HepG2 (cell line): ENCODE results near the gene PXMP2. TPM values are rescaled to one million over a fixed set of nuclear protein-coding genes. Genes with fewer than 3 reads are reported as not detected.

Experiments
- ATM ChIP-seq: fragments of 450-650 bp; IDR thresholded peaks from 2 replicates; pipeline ENCODE4 v1.7.1; 2017; ENCODE audit warnings: mild to moderate bottlenecking, borderline replicate concordance
- DNMT3B ChIP-seq: conservative IDR thresholded peaks from 2 replicates; pipeline ENCODE4 v1.6.1; 2016; ENCODE audit warnings: missing biosample characterization, control low read depth
- EEA1 ChIP-seq: sonication (generic); formaldehyde crosslinking; IDR thresholded peaks from 2 replicates; pipeline ENCODE4 v1.5.1; 2020; ENCODE audit warnings: mild to moderate bottlenecking, missing genetic modification reagents, borderline replicate concordance
- EED ChIP-seq: sonication (generic); formaldehyde crosslinking; IDR thresholded peaks from 2 replicates; pipeline ENCODE4 v1.5.0; 2020; ENCODE audit warnings: mild to moderate bottlenecking, missing genetic modification reagents
- ELF1 ChIP-seq: sonication (generic); formaldehyde crosslinking; IDR thresholded peaks from 2 replicates; pipeline ENCODE4 v1.4.0; 2020; ENCODE audit warnings: missing genetic modification reagents
- HOMEZ ChIP-seq: IDR thresholded peaks from 2 replicates; pipeline ENCODE4 v1.6.1; 2016; ENCODE audit warnings: low read depth
- KAT2B ChIP-seq: fragments of 150-350 bp; IDR thresholded peaks from 2 replicates; pipeline ENCODE4 v1.6.1; 2014; ENCODE audit warnings: low read depth, low read length, borderline replicate concordance
- MTA1 ChIP-seq: sonication (generic); formaldehyde crosslinking; IDR thresholded peaks from 2 replicates; pipeline ENCODE4 v1.4.0; 2020; ENCODE audit warnings: missing genetic modification reagents, mild to moderate bottlenecking, borderline replicate concordance
- MYNN ChIP-seq: sonication (generic); formaldehyde crosslinking; IDR thresholded peaks from 2 replicates; pipeline ENCODE4 v1.4.0; 2020; ENCODE audit warnings: mild to moderate bottlenecking, low read depth, missing genetic modification reagents
- NCOA2 ChIP-seq: sonication (generic); formaldehyde crosslinking; IDR thresholded peaks from 2 replicates; pipeline ENCODE4 v1.8.0; 2022; ENCODE audit warnings: inconsistent platforms
- POLR2AphosphoS2 ChIP-seq: IDR thresholded peaks from 2 replicates; pipeline ENCODE4 v1.6.1; 2011; ENCODE audit warnings: low read depth, low read length, improper control_type of control experiment
- POLR2AphosphoS5 ChIP-seq: IDR thresholded peaks from 2 replicates; pipeline ENCODE4 v1.6.1; 2012; ENCODE audit warnings: low read depth, low read length
- SALL2 ChIP-seq: sonication (generic); formaldehyde crosslinking; IDR thresholded peaks from 2 replicates; pipeline ENCODE4 v1.8.1; 2023; ENCODE audit warnings: mild to moderate bottlenecking, missing genetic modification reagents, inconsistent platforms
- SIX4 ChIP-seq: sonication (generic); formaldehyde crosslinking; IDR thresholded peaks from 2 replicates; pipeline ENCODE4 v1.4.0; 2020; ENCODE audit warnings: missing genetic modification reagents
- SOX5 ChIP-seq: IDR thresholded peaks from 2 replicates; pipeline ENCODE4 v1.6.1; 2016; ENCODE audit warnings: borderline replicate concordance
- SP4 ChIP-seq: sonication (generic); formaldehyde crosslinking; IDR thresholded peaks from 2 replicates; pipeline ENCODE4 v1.8.1; 2023; ENCODE audit warnings: mild to moderate bottlenecking, missing genetic modification reagents
- THAP8 ChIP-seq: sonication (generic); formaldehyde crosslinking; IDR thresholded peaks from 2 replicates; pipeline ENCODE4 v1.5.1; 2020; ENCODE audit warnings: missing genetic modification reagents, mild to moderate bottlenecking, borderline replicate concordance
- ZNF451 ChIP-seq: sonication (generic); formaldehyde crosslinking; IDR thresholded peaks from 2 replicates; pipeline ENCODE4 v1.5.0; 2020; ENCODE audit warnings: mild to moderate bottlenecking, missing genetic modification reagents
- ZNF570 ChIP-seq: sonication (generic); formaldehyde crosslinking; IDR thresholded peaks from 2 replicates; pipeline ENCODE4 v1.4.0; 2020; ENCODE audit warnings: mild to moderate bottlenecking, missing genetic modification reagents, borderline replicate concordance
- polyA plus RNA-seq, 8 experiments: library from polyadenylated mRNA; depleted of rRNA in 3 of 8; stranded (reverse) in 7 of 8; unstranded in 1 of 8; fragments of >200 nt; fragmentation: Illumina TruSeq in 4 of 8; extraction: Trizol in 4 of 8; gene quantifications; 2 replicates each; pipeline versions ENCODE4 v1.2.1 to v1.2.3, GENCODE V29; 2011 to 2016; ENCODE audit warnings: low read depth in 4 of 8, missing spikeins in 1 of 8, mixed read lengths in 1 of 8; ENCODE audit not compliant: insufficient read depth in 1 of 8
- total RNA-seq, 5 experiments: library from RNA; depleted of rRNA; stranded (reverse); fragments of >200 nt; fragmentation: Illumina TruSeq; extraction: Trizol; gene quantifications; 2 replicates each; pipeline ENCODE4 v1.2.3, GENCODE V29; 2016; ENCODE audit warnings: low read depth in 1 of 5
- TF ChIP-seq, protein P1 (sequence below): sonication (generic); formaldehyde crosslinking; IDR thresholded peaks from 2 replicates; pipeline ENCODE4 v1.4.0; 2020; ENCODE audit warnings: low read depth, missing genetic modification reagents
- TF ChIP-seq, protein P2 (sequence below): sonication (generic); formaldehyde crosslinking; IDR thresholded peaks from 2 replicates; pipeline ENCODE4 v1.4.0; 2020; ENCODE audit warnings: mild to moderate bottlenecking, missing genetic modification reagents
- TF ChIP-seq, protein P3 (sequence below): sonication (generic); formaldehyde crosslinking; IDR thresholded peaks from 2 replicates; pipeline ENCODE4 v1.5.1; 2020; ENCODE audit warnings: mild to moderate bottlenecking, missing genetic modification reagents, moderate library complexity

Gene PXMP2
- total and polyA plus RNA-seq, 2 of the 13 experiments (the other 11 are each of a cell fraction or from before 2014, with no cell fraction given): 25.5 to 42.9 TPM

GRCh38 chr12:132687211-132688164, at the start of gene PXMP2, which contains the start of gene POLE (continued):
- TF ChIP-seq, protein P1, sequence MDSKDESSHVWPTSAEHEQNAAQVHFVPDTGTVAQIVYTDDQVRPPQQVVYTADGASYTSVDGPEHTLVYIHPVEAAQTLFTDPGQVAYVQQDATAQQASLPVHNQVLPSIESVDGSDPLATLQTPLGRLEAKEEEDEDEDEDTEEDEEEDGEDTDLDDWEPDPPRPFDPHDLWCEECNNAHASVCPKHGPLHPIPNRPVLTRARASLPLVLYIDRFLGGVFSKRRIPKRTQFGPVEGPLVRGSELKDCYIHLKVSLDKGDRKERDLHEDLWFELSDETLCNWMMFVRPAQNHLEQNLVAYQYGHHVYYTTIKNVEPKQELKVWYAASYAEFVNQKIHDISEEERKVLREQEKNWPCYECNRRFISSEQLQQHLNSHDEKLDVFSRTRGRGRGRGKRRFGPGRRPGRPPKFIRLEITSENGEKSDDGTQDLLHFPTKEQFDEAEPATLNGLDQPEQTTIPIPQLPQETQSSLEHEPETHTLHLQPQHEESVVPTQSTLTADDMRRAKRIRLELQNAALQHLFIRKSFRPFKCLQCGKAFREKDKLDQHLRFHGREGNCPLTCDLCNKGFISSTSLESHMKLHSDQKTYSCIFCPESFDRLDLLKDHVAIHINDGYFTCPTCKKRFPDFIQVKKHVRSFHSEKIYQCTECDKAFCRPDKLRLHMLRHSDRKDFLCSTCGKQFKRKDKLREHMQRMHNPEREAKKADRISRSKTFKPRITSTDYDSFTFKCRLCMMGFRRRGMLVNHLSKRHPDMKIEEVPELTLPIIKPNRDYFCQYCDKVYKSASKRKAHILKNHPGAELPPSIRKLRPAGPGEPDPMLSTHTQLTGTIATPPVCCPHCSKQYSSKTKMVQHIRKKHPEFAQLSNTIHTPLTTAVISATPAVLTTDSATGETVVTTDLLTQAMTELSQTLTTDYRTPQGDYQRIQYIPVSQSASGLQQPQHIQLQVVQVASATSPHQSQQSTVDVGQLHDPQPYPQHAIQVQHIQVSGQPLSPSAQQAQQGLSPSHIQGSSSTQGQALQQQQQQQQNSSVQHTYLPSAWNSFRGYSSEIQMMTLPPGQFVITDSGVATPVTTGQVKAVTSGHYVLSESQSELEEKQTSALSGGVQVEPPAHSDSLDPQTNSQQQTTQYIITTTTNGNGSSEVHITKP (CRISPR knock-in tag): no peak
- no peak for TF ChIP-seq EED (CRISPR knock-in tag)
- TF ChIP-seq, protein P2, sequence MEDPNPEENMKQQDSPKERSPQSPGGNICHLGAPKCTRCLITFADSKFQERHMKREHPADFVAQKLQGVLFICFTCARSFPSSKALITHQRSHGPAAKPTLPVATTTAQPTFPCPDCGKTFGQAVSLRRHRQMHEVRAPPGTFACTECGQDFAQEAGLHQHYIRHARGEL (CRISPR knock-in tag): no peak
- peak; percentile 67 for TF ChIP-seq ELF1 (CRISPR knock-in tag)
- peak; percentile 94 for TF ChIP-seq SP4 (CRISPR knock-in tag)
- 0 out of 2 replicates have a peak, but pooled peaks have one; percentile 16 for TF ChIP-seq EEA1 (CRISPR knock-in tag)
- no peak for TF ChIP-seq HOMEZ (CRISPR knock-in tag)
- TF ChIP-seq KAT2B: no peak
- TF ChIP-seq NCOA2 (CRISPR knock-in tag): peak; percentile 17; the same call in 1 of the 2 replicates
- TF ChIP-seq, protein P3, sequence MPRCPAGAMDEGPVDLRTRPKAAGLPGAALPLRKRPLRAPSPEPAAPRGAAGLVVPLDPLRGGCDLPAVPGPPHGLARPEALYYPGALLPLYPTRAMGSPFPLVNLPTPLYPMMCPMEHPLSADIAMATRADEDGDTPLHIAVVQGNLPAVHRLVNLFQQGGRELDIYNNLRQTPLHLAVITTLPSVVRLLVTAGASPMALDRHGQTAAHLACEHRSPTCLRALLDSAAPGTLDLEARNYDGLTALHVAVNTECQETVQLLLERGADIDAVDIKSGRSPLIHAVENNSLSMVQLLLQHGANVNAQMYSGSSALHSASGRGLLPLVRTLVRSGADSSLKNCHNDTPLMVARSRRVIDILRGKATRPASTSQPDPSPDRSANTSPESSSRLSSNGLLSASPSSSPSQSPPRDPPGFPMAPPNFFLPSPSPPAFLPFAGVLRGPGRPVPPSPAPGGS: 0 out of 2 replicates have a peak, but pooled peaks have one; percentile 63
- no peak; the same call in 1 of the 2 replicates for TF ChIP-seq ZNF451 (CRISPR knock-in tag)
- TF ChIP-seq DNMT3B (CRISPR knock-in tag): no peak
- TF ChIP-seq MTA1: no peak
- no peak for TF ChIP-seq THAP8
- peak; percentile 93 for TF ChIP-seq SALL2 (CRISPR knock-in tag)
- no peak for TF ChIP-seq ZNF570
- TF ChIP-seq SIX4: peak; percentile 20; the same call in 1 of the 2 replicates
- TF ChIP-seq POLR2AphosphoS5: peak; percentile 61
- no peak for TF ChIP-seq SOX5 (CRISPR knock-in tag)
- no peak for TF ChIP-seq MYNN
- TF ChIP-seq POLR2AphosphoS2: no peak
- TF ChIP-seq ATM: no peak
